Omental fat pad (tissue), 4 donors: ENCODE results near the gene DYRK2. TPM values are rescaled to one million over a fixed set of nuclear protein-coding genes. Genes with fewer than 3 reads are reported as not detected.

Experiments
- ATAC-seq: fragments of 150-250 bp; one replicate; pipeline ENCODE4 v1.9.1; 2016; ENCODE audit warnings: mild to moderate bottlenecking, moderate library complexity; ENCODE audit not compliant: low FRiP score
- DNase-seq: peaks from one replicate; pipeline ENCODE4 v3.0.0-alpha.2; 2019; ENCODE audit warnings: low spot score
- total RNA-seq, 4 donors: library from RNA; depleted of rRNA; stranded (reverse); fragments of >200 nt; gene quantifications; one replicate each; pipeline ENCODE4 v1.1.0, GENCODE V29; 2016
- TF ChIP-seq, protein P1 (sequence below), 3 donors: fragments of 450-650 bp; IDR thresholded peaks; one replicate each; pipeline ENCODE4 v1.5.1; 2016 to 2017; ENCODE audit warnings: antibody characterized with exemption in 3 of 3, mild to moderate bottlenecking in 3 of 3, moderate library complexity in 2 of 3

The DYRK2 gene
- total RNA-seq, 4 donors from 2014 or later, result 9.1 to 23.4 (median 18.4) TPM

DNA sequence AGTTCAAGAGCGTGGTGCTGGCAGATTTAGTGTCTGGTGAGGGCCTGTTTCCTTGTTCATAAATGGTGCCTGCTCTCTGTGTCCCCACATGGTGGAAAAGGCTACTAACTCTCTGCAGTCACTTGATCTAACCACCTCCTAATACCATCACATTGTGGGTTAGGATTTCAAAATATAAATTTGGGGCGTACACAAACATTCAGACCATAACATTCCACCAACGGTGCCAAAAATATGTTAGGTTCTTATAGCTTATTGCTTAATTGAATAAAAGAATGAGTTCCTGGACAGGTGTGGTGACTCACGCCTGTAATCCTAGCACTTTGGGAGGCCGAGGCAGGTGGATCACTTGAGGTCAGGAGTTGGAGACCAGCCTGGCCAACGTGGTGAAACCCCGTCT is 3.4 kb upstream of the DYRK2 start:
- ATAC-seq (no peak), DNase-seq (no peak)
- TF ChIP-seq, protein P1, sequence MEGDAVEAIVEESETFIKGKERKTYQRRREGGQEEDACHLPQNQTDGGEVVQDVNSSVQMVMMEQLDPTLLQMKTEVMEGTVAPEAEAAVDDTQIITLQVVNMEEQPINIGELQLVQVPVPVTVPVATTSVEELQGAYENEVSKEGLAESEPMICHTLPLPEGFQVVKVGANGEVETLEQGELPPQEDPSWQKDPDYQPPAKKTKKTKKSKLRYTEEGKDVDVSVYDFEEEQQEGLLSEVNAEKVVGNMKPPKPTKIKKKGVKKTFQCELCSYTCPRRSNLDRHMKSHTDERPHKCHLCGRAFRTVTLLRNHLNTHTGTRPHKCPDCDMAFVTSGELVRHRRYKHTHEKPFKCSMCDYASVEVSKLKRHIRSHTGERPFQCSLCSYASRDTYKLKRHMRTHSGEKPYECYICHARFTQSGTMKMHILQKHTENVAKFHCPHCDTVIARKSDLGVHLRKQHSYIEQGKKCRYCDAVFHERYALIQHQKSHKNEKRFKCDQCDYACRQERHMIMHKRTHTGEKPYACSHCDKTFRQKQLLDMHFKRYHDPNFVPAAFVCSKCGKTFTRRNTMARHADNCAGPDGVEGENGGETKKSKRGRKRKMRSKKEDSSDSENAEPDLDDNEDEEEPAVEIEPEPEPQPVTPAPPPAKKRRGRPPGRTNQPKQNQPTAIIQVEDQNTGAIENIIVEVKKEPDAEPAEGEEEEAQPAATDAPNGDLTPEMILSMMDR (IDR thresholded peaks at IDR 0.05), result no peak

DNA sequence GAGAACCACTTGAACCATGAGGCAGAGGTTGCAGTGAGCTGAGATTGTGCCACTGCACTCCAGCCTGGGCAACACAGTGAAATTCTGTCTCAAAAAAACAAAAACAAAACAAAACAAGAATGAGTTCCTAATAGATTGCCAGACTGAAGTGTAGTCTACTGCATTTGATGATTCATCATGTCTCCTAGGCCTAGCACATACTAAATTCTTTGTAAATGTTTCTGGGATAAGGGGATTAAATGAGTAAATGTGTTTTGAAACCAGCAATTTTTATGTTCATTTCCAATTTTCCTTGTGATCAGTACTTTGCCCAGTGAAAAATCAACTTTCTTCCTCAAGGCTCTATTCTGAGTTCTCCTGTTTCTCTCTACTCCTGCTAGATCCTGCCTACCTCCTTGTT is 2.9 kb upstream of the DYRK2 start:
- no peak for ATAC-seq
- DNase-seq, result no peak
- TF ChIP-seq, protein P1 (IDR thresholded peaks at IDR 0.05), result no peak

DNA sequence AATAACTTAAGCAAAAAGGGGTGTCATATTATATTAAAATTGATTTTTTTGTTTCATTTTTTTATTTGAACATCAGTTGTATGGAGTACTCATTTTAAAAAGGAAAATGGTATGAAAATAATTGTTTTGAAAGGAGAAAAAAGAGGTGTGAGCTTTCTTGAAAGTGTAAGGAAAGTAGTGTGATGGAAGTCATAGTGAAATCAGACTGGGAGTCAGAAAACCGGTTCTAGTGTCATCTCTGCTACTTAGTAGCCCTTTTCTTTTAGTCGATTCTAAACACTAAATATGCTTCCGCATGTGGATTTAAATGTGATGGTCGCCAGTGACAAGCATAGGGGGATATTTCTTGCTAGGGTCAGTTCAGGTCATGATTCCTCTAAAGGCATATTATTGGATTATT is 1.8 kb upstream of the DYRK2 start:
- TF ChIP-seq, protein P1 (IDR thresholded peaks at IDR 0.05), result no peak
- ATAC-seq (no peak), DNase-seq (no peak)

DNA sequence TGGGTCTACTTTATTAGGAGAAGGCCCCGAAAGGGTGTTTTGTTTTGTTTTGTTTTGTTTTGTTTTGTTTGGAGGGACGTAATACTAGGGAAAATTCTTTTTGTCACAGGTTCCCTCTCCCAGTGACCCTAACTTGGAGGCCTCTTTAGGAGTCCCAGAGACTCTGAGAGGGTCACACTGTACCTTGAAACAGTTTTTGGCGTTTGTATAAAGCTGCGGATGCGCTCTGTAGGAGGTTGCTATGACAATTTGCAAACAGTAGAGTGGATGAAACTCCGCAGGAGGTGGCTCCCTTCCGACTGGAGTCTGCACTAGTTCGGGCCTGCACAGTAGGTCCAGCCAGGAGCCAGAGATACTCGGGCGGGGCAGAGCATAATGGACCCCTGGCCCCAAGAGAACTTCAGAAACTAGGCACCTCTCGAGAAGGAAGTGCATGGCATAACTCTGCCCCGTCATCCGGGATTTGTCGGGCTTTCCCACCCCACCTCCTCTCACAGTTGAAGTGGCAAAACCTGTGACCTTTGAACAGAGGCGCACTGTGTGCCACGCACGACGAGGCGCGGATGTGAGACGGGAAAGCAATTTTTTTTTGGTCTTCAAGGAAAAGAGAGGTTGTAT is 1.3 kb upstream of the DYRK2 start:
- ATAC-seq (no peak), DNase-seq (no peak)
- TF ChIP-seq, protein P1 (IDR thresholded peaks at IDR 0.05), result no peak

DNA sequence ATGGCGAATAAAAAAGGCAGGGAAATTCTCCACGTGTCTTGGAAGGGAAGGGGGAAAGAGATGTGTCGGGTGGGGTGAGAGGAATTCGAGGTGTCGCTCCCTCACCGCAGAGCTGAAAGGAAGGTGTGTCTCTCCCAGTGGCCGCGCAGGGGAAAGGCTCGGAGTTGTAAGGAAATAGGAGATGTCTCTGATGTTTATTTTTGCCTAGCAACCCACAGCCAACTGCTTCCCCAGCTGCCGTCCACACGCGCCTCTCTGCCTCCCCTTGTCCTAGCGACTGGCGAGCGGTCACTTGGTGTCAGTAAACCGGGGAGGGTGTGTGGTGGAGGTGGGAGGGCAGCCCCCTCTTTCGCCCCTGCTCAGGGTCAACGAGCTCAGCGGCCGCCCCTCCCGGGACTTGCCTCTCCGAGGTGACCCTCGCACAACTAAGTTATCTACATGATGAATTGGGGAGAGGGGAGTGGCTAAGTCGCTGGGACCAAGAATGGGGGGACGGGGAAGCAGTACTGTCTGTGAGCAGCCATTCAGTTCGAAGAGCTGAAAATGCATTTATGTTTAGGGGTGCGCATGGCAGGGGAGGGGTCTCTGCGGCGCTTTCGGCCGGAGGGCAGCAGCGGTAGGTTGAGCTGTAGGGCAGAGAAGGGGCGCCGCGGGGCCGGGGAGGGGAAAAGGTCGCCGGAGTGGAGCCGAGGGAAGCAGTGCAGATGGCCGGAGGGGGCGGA is 585 bp upstream of the DYRK2 start:
- DNase-seq, result peak; percentile 39
- TF ChIP-seq, protein P1 (IDR thresholded peaks at IDR 0.05), result no peak
- peak; percentile 68 for ATAC-seq

DNA sequence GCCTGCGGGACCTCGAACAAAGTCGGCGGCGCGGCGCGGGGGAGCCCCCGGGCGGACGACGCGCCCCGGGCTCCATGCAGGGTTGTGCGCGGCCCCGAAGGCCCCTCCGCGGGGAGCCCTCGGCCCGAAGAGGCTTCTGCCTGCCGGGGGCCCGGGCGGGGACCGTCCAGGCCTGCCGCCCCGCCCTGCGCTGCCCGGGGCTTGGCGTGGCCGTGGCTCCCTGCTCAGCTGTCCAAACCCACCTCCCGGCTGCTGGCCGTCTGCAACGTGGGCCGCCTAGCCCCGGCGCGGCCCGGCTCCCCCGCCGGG is 670 bp downstream of the DYRK2 start:
- TF ChIP-seq, protein P1 (IDR thresholded peaks at IDR 0.05), result no peak
- ATAC-seq, result peak; percentile 9
- no peak for DNase-seq
